ENCODE data around the gene CBLL1.
A peak's percentile ranks its signal among the peaks of the same experiment; 100 is the strongest.

CBLL1 gene, protein sequence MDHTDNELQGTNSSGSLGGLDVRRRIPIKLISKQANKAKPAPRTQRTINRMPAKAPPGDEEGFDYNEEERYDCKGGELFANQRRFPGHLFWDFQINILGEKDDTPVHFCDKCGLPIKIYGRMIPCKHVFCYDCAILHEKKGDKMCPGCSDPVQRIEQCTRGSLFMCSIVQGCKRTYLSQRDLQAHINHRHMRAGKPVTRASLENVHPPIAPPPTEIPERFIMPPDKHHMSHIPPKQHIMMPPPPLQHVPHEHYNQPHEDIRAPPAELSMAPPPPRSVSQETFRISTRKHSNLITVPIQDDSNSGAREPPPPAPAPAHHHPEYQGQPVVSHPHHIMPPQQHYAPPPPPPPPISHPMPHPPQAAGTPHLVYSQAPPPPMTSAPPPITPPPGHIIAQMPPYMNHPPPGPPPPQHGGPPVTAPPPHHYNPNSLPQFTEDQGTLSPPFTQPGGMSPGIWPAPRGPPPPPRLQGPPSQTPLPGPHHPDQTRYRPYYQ

DNA sequence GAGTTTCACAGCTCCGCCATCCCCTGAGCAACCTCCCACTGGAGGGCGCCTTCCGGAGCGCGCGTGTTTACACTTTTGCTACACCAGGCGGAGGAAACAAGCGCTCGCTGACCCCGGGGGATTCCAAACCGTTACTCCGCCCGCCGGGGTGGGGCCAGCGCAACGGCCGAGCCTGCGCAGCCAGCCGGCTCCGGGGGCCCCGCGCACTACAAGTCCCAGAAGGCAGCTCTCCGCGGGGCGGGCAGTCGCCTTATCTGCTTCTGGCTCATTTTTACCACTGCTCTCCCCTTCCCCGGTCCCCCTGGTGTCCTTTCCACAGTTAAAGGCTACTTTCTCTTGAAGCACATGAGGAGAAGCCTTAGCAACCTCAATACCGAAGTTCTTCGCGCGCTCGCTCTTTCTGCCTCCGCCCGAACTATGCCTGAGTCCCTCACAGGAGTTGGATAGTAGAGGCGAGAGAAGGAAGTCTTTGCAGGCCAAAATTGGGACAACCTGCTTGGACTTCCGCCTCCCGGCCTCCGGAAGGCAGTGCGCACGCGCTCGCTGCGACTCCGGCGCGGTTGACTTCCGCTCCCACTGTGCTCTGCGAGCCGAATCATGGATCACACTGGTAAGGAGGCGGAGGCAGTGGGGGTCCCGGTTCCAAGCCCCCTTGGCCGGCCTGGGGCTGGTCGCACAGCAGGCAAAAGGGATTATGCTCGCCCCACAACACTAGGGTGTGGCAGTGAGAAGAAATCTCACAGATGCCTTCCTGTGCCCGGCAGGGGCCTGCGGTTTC, at the start of gene CBLL1:
Gene CBLL1, plus strand, starts transcription at position 576 of the 778 bp plus-strand sequence. Its CDS starts 22 bp downstream, at position 598.
- DNase-seq: peak; percentile 93

DNA sequence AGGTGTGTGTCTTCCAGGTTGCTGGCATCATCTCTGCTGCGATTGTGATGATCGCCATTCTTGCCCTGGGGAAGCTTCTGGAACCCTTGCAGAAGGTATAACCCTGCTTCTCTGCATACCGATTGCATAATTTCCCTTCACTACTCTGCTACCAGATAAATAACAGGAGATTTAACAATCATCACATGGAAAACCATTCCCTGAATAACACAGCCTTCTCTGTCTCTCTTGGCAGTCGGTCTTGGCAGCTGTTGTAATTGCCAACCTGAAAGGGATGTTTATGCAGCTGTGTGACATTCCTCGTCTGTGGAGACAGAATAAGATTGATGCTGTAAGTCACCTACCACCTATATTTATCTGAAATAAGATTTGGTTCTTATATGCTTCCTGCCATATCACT, 49.6 kb upstream of the CBLL1 start:
- DNase-seq: no peak

DNA sequence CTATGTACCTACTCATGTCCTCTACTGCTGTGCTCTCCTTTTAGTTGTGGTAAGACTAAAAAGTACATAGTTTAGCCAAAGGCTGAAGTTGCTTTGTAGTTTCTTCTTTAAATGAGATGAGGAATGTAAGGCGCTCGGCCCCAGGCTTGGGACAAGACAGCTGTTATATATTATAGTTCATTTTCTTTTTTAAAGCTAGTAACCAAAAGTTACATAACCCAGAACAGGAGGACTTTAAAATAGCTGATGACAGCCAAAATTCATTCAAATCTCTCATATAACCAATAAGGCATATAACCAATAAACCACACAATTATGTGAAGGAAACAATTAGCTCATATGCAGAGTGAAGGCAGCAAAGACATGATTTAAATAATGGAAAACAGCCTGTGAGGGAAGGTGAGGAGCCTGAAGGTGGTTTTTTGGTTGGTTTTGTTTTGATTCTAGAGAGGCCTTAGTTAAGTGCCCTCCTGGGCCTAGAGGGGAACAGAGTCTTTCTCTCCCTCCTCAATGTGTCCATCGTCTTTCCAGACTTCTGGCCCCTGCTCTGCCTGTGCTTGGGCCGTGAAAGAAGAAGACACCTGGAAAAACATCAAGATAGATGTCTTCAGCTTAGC, 47.5 kb upstream of the CBLL1 start:
- DNase-seq: no peak

DNA sequence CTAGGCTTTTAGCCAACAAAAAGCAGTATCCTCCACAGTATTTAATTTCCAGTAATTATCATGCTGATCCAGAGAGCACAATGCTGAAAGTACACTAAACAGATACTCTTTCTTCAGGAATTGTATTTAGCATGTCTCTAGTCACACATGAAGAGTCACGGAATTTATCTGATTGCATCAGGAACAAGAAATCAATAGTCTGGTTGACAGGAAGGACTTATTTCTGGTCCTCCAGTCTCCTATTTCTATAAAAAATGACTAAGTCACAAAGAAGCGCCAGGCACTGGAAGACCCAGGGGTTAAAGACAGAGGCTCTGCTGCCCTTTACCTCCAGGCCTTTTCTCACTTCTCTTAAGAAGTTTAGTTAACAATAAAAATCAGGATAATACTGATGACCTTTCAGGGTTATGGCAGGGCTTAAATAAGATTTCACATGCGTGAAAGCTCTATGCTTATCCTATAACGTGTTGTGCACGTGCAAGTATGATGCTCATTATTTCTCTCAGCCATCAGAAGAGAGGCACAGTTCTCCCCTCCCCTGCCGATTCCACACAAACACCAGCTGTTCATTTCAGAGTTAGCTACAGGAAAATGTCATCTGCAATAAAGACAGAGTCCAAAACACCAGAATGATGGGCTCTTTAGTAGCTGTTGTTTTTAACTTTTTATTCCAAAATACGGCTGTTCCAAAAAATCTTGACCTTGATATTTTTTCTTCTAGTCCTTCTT, 46.5 kb upstream of the CBLL1 start:
- DNase-seq: no peak

DNA sequence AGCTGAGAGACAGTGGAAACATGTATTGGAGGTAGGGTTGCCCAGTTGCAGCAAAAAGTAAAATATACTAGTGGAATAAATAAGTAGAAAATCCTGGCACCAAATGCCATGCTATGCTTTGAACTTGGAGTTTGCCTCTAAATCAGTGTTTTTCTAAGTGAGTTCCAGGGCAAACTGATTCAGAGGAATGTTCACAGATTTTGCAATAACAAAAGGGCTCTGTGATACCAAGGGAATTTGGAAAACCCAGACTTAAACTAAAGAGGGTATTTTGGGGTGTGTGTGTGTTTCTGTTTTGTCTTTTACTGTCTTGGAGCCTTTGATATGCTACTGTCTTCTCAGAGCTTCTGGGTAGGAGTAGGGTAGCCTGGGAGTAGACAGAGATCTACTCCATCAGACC, 43.4 kb upstream of the CBLL1 start:
- no peak for DNase-seq

DNA sequence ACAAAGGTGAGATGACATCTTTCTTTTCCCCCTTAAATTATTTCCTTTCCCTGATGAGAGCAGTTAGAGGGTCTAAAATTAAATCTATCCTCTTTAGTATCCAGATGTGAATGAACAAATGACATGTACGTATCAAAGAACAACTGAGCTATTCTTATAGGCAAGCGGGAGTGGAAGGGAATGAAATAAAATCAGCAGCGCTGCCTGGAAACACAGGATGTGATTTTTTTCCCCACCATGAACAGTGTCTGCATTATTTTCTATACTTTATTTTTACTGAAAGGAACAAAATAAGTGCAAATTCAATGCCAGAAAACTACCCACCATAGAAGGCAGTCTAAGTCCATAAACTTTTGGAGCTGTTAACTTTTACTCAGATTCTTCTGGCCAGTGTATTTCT, 42.8 kb upstream of the CBLL1 start:
- DNase-seq: no peak

DNA sequence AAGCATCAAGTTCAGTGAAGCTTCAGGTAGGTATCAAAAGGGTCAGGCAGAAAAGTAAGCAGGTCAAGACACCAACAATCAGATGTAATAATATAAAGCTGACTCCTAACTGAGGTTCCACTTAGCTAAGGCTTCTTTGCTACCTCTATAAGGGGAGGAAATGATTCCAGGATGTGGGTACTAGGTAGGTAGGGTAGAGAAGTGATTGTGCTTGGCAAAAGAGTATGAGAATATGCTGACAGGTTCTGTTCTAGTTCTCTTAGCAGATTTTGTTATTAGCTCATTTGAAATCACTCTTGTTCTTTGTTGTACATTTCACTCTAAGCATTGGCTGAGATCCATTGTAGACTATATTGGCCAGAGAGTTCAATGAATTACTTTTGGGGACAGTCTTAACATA, 40.7 kb upstream of the CBLL1 start:
- no peak for DNase-seq

DNA sequence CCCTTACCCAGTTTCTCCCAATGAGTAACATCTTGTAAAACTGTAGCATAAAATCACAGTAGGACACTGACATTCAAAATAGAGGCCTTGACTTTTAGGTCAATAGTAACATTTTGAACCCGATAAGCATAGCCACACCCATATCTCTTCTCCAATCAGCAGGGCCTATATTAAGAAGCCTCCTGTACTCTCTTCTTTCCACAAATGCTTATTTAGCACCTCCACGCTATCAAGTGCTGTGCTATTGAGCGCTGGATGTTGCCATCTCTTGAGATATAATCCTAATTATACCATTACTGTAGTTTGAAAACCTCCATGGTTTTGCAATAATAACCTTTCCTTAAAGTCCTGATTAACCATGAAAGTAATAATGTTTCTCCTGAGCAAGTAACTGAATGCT, 40.1 kb upstream of the CBLL1 start:
- DNase-seq: no peak

DNA sequence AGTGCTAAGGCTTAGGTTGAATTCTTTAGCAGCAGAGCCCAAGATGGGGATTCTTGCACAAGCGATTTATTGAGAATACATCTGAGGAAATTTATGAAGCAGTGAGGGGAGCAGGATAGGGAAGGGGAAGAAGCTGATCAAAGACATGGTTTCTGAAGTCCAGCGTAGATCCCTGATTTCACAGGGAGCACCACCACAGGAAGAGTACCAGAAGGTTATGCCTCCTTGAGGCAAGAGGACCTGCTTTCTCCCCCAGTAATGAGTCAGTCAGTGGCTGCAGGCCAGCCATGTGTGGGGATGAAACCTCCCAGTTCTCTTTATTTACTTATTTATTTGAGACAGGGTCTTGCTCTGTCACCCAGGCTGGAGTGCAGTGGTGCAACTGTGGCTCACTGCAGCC, 35.0 kb upstream of the CBLL1 start:
- DNase-seq: no peak

DNA sequence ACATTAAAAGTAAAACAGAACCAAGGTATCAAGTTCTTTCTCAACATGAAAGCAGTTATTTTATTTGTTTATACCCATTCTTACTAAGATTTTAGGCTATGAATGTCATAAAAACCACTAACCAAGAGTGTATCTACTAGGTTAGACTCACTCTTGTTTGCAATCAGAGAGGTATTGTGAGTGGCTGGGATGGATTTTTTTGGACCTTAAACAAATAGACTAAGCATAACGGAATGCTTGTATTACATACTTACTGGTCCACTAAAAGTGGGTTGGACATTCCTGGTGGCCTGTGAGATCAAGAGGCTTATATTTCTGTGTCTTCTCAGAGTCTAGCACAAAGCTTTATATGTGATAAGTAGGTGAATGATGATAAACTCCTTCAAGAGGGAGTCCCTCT, 32.6 kb upstream of the CBLL1 start:
- no peak for DNase-seq

DNA sequence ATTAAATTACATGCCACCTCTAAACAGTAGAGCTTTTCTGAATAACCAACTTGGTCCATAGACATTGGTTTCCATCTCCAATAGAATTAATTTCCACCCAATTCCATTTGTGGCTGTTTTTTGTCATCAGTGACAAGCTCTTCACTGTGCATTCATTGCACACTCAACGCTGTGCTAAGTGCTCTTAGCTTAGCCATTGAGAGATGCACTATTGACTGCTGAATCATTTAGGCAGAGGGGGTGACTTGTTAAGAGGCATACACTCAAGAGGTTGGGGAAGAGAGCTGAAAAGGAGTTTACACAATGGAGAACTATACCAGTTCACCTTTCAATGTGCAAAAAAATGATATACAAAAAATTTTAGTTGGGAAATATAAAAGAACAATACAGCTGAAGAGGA, 31.9 kb upstream of the CBLL1 start:
- DNase-seq: no peak

DNA sequence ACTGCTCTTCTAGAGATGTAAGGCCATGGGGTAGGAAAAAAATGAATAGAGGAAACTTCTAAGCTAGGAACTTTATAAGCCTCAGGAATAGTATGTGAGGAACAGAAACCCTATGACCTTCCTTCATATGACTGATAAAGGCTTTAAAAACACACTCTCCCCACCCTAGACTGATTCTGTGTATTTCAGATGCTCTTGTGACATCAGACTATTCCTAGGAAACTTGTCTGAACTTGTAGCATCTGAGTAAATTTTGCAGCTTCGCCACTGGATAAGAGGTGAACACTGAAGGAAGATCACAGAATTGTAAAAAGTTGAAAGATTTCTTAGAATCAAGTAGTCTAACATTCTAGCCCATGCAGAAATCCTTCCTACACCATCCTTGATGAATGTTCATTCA, 31.0 kb upstream of the CBLL1 start:
- no peak for DNase-seq

DNA sequence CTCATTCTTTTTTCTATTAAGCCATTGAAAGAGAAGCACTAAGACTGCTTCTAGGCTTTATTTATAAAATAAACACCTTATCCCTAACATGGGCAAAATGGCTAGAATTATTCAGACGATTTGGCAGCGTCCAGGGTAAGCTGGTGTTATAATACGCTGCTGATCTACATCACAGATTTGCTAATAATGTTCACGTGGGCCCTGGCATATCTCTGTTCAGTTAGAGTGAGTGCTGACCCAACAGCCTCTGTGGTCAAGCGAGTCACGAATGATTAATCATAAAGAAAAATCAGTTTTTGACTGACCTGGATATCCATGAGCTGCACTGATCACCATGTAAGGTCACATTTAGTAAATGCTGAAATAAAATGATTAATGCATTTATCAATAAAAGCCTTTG, 28.4 kb upstream of the CBLL1 start:
- DNase-seq: no peak

DNA sequence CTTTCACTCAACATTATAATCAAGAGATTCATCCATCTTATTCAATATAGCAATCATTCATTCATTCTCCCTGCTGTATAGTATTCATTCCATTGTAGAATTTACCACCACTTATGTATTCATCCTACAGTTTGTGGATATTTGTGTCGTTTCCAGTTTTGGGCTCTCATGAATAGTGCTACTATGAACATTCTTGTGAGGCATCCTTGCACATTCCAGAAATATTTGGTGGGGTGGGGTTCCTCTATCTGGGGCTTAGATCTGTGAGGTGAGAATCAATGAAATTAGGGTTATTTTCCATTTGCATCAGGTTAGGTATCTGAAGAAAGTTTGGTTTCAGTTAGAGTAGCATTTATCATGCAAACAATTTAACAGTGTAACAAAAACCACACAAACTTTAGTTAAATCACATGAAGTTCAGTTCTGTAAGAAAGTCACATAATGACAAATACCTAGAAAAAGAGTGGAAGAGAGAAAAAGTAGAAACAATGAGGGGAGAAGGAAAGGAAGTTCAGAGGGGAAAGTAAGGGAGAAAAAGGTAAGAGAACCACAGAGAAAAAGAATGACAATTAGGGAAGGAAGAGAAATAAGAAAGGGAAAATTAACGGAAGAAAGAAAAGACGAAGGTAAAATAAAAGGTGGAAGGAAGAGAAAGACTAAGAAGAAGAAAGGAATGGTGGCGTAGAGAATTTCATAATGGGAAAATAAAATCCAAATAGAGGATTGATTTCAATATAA, 25.3 kb upstream of the CBLL1 start:
- no peak for DNase-seq

DNA sequence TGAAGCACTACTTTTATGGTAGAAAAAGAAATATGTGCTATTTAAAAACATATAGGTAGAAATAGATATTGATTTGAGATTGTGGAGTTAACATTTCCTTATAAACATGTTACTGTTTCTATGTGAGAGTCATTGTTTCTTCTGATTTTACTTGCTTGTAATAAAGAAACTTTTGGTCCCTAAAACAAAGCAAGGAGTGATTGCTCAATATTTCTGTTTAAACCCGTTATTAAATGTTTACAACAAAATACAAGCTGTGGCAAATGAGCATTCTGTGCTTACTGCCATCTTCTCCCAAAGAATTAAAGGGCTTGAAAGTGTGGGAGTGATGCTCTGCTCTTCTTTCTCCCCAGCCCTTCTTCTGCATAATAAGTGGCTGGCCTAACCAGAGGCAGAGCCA, 22.7 kb upstream of the CBLL1 start:
- DNase-seq: no peak

DNA sequence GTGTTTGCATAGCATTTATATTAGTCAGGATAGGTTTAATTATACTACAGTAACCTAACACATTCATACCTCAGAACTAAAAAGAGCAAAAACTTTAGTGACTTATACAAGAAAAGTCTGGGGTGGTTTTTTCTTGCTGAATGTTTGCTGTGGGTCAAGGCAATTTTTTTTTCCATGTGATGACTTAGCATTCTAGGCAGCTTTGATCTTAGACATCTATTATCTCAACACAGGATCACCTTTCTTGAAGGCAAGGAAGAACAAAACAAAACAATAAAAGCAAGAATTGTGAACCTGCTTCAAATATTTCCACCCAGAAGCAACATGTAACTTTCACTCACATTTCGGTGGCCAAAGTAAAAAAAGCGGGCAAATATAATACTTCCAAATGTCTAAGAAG, 20.7 kb upstream of the CBLL1 start:
- no peak for DNase-seq

DNA sequence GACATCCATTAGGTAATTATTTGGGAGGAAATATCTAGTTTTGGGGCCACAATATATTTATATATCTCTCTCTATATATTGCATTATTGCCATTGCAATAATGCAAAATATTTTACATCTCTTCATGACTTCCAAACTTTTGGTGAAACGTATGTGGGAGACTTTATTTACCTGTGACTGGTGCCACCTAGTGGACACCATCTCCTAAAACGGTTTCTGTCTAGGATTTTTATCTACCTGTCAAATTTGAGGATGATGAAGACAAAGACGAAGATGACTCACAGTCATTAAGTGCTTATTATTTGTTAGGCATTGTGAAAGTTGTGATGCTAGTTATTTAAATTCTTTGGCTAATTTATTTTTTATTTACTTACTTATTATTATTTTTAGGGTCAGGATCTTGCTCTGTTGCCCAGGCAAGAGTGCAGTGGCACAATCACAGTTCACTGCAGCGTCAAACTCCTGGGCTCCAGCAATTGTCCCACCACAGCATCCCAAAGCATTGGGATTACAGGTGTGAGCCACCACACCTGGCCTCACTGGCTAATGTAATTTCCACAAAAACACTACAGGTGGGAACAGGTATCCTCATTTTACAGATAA, 18.7 kb upstream of the CBLL1 start:
- DNase-seq: peak; percentile 49

DNA sequence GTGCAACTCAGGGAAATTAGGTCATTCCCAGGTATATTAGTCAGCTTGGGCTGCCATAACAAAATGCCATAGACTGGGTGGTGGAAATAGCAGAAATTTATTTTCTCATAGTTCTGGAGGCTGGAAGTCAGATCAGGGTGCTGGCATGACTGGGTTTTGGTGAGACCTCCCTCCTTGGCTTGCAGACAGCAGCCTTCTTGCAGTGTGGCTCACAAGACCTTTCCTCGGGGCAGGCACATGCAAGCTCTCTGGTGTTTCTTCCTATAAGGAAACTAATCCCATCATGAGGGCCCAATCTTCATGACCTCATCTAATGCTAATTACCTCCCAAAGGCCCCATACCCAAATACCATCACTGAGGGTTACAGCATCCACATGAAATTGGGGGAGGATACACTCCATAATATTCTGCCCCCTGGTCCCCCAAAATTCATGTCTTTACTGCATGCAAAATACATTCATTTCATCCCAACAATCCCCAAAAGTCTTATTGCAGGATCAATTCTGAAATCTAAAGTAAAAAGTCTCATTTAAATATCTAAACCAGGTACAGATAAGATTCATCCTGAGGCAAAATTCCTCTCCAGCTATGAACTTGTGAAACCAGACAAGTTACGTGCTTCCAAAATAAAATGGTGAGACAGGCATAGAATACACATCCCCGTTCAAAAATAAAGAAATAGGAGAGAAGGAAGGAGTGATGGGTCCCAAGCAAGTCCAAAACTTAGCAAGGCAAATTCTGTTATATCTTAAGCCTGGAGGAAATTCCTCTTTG, 17.4 kb upstream of the CBLL1 start:
- no peak for DNase-seq

DNA sequence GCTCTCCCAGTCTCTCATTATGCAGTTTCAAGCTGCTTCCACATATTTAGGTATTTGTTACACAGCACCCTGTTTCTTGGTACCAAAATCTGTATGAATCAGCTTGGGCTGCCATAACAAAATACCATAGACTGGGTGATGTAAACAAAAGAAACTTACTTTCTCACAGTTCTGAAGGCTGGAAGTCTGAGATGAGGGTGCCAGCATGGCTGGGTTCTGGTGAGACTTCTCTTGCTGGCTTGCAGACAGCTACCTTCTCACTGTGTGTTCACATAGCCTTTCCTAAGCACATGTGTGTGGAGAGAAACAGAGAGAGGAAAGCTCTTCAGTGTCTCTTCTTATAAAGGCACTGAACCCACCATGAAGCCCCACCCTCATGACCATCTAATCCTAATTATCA, 15.7 kb upstream of the CBLL1 start:
- DNase-seq: no peak

DNA sequence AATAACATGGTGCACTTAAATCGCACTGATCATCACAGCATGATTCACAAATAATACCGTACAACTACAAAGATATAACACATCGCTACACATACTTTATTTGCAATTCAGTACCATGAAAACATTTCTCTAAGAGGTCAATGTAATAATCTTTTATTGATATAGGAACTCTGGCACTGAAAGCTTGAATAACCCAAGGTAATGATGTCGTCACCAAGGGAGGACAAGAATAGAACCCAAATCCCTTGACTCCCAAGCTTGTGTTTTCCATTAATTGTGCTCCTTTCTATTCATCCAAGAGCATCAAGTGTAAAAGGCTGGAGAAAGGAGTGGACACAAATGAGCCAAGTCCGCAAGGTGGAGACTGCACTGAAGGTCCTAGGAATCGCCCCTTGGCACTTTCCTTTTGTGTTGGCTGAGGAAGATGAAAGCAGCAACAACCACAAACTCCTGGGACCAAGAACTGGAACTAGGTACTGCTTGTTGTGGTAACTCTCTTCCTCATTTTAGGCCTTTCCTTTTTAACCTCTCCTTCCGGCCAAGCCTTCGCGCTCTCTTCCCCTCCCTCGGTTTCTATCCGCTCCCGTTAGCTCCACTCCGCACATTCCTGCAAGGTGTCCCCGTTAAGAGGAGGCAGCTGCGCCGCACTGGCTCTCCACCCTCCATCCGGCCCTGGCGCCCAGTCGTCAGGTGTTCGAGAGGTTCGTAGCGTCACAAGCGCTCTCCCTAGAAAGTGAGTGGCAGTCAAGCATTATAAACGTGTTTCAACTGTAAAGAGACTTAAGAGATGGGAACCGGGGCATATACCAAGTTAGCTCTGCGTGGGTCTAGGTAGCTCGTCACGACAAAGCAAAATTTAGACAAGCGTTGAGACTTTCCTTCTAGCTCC, 1.0 kb upstream of the CBLL1 start:
- DNase-seq: peak; percentile 79

Data from GDM1 (cell line).